Measurements from ENCODE around the gene NACAD.

The NACAD gene

DNA sequence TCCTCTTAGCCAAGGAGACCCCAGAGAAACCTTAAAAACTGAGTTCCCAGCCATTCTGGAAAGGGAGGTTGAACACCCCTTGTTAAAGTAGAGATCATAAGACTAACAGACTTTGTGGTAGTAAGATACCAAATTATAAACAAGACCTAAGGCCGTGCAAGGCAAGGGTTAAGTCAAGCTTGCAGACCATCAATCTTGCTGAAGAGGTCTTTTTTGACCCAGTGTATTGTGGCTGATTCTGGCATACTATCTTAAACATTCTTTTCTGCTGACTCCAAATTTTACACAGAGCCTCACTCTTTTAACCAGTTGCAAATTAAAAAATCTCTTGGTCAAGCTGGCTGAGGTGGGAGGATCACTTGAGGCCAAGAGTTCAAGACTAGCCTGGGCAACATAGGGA is 23.9 kb upstream of the NACAD start:
- no peak for DNase-seq

DNA sequence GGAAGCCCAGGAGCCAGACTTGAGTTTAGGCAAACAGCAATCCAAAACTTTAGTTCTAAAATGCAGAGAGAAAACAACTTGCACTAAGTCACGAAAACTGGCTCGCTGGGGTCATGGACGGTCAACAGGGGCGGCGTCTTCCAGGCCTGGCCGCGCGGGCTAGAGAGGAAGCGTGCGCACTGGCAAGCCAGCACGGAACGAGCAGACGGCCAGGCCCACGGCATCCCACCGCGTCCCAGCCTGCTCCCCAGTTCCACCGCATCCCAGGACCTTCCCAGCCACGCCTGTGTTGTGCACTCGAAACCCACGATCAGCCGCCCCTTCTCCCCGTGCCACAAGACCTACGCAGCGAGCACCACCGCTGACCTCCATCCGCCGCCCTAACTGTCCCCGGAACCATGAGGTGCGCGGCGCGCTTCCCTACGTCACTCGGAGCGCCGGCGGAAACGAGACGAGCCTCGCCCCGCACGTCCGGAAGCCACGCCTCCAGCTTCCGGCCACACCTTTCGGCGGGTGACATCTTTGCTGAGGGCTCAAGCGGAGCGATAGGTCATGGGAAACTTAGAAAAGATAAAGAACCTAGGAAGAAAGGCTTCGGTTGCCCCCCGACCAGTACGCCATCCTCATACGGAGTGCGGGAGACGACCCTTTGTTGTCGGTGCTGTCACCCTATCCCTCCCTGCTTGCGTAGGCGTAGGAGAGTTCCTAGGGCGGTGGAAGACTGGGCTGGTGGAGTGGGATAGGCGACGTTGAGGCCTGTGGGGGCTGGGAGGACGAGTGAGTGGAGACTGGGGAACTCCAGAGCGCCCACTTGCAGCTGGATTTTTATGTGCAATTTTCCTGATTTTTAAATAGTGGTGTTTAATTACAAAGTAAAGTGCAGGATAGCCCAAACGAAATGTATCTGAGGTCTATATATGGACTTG is 22.8 kb upstream of the NACAD start, which contains the start of gene TBRG4:
Gene TBRG4, minus strand, starts transcription at position 400 of the 926 bp plus-strand sequence. CDS start 2,460 bp downstream, outside the sequence.
- DNase-seq, result peak; percentile 95

DNA sequence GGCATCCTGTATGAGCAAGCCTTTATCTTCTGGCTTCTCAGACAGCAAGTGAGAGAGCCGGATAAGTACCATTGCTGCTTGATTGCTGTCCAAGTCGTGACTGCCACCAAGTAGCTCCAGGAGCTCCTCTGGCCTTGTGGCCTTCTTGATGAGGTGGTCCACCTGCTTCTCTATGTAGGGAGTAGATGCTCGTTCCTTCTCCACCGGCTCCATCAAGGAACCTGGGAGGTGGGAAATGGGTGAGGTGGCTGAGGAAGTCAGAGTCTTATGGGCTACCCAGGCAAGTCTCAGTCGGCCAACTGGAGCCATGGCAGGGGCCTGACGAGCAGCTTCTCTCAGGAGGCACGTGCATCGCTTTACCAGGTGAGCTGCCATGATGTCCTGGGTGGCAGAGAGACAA is 20.1 kb upstream of the NACAD start:
- DNase-seq, result no peak

DNA sequence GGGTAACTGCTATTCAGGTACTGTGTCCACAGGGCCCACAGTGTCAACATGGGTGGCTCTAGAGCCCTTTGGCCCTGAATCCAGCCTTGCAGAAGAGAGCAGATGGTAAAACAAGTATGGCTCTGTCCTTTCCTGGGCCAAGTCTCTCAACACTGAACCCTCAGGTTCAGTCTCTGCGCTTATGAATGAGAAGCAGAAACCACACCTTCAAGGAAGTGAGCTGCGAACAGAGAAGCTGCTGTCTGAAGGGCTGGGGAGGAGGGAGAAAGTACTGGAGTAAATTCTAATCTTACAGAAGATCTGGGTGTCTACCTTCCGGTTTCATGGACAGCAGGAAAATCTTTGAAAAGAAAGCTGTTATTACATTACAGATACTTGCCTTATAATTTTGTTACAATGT is 18.6 kb upstream of the NACAD start:
- no peak for DNase-seq

DNA sequence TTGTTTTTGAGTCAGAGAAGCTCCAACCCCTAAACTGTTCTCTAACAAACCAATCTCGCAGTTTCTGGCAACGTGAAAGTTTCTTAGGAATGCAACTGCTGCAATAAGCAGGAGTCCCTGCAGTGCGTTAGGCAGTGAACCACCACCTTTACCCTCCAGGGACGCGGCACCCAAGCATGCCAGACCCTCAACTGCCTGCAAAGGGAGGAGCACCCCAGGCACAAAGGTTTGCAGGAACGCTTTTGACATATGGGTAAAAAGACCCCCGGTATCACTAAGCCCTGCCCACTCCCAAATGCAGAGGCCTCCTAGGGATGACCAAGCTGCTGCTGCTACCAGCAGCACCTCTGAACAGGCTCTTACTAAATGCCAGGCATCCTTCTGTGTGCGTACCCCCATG is 18.1 kb upstream of the NACAD start:
- DNase-seq, result no peak

DNA sequence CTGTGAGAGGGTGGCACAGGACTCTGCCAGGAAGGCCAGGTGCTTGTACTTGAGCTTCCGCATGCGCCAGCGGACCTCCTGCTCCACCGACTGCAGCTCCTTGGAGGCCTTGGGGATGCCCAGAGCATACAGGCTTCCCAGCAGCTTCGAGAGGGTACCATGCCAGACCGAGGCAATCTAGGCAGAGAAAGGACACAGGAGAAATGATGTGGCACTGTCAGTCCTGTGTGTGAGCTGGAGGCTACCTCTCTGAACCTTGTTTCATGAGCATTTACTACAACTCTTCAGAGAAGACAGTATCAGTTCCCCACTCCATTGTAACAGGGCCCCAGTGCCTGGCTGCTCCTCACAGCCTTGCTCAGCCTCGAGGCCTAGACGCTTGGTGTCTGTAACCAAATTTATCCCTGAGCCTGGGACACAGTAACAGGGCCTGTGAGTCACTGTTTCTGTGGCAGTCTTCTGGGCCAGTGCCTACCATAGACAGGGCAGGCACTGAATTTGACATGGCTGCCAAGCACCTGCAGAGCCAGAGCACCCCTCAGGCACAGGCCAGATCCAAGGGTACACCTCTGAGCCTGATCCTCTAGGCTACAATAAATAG is 16.9 kb upstream of the NACAD start:
- DNase-seq, result no peak

DNA sequence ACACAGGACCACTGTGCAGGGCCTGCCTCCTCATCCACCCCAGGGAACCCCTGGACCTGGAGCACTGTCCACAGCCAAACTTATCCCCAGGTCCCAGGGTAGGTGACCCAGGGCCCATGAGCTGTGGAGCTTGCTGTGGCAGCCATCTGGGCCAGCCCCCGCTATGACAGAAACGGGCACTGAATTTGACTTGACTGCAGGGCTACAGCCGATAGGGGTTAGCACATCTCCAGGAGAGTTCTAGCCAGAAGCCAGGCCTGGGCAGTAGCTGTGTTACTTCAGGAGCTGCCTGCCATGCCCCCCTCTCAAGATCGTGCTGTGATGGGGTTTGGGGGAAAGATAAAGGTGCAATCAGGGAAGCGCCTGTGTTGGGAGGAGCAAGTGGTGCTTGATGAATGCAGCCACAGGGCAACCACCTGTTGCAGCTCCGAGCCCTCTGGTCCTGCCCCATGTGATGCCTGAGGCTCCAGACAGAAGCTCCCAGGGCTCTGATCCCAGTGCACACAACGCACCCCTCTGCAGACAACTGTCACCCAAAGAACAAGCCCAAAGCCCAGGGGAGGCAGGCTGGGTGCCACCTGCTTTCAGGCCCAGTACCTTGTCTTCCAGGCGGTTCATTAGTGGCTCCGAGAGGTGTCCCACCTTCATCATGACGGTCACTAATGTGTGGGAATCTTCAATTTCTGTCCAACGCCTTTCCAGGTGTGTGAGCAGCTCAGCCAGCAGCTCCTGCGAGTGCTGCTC is 16.2 kb upstream of the NACAD start:
- DNase-seq, result no peak

DNA sequence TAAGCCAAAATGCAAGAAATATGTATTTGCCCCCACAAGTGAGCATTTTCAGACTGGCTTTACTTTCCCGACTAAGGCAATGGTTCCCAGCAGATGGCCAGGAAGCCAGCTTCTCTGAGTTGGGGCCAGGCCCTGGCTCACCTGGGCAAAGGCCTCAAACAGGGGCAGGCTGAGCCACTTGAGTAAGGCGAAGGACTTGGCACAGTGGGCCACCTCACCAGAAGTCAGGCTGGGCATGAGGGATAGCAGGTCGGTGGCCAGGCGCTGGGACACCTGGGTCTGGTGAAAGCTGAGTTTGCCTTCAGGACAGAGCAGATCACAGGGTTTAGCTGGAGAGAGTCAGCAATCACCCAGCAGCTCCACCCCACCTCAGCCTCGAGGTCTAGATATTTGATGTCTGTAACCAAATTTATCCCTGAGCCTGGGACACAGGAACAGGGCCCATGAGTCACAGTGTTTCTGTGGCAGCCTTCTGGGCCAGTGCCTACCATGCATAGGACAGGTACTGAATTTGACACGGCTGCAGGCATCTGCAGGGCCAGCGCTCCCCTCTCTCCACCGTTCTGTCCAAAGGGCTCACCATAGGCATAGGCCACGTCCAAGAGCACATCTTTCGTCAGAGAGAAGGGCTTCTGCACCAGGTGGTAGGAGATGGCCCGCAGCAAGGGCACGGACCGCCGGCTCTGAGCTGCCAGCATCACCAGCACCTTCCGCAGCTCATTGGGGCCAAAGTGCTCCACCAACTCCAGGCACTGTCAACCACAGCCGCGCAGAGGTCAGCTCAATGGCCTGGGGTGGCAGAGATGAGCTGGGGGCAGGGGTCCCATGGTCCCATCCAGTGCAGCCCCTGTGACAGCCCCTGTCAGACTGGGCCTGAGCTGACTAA is 15.4 kb upstream of the NACAD start:
- no peak for DNase-seq

DNA sequence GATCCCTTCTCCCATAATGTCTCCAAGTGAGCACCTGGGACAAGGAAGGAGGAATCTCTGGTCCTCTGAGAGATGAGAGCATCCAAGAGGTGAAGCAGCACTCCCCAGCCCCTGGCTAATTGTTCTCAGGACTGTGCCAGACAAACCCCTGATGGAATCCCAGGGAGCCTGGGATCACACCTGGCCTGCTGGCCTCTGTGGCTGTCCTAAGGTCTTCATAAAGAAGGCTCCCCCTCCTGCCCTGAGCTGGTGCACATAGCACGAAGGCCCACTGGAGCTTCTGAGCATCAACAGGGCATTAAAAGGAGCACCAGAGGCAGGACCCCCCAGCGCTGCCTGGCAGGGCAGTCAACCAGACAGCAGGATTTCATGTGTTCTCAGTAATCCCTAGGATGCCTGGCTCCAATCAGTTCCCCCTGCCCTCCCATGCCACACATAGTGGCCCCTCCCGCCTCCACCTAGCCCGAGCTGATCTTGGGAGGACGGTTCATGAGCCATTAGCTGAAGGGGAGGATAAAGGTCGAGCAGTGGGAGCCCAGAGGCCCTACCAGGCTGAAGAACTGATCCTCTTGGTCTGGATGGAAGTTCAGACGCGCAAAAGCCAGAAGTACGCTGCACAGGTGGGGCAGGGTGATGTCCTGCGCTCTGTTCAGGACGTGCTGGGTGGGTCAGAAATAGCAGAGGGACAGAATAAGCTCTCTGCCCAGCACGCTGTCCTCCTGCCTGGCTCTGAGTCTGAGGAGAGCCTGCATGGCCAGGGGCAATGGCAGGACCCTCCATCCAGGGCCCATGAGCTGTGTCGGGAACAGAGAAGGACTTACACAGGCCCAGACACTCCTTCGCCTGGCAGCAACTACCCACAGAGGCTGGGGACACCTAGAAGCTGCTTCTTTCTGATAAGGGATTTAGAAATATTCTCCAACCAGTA is 14.3 kb upstream of the NACAD start:
- no peak for DNase-seq

DNA sequence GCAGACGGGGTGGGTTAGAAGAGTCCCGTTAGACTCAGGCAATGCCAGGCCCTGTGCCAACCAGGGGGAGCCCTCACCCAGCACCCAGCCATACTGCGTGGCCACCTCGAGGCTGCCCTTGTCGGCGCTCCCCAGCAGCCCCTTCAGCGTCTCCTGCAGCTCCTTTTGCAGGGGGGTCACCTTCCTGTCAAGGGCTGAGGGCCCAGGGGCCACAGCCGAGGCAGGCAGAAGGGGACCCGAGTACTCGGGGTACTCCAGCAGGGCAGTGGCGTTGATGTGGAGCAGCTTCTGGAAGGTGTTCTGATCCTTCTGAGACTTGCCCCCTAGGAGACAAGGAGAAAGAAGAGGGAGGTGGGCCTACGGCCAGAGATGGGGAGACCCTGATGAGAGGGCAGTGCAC is 13.0 kb upstream of the NACAD start:
- no peak for DNase-seq

DNA sequence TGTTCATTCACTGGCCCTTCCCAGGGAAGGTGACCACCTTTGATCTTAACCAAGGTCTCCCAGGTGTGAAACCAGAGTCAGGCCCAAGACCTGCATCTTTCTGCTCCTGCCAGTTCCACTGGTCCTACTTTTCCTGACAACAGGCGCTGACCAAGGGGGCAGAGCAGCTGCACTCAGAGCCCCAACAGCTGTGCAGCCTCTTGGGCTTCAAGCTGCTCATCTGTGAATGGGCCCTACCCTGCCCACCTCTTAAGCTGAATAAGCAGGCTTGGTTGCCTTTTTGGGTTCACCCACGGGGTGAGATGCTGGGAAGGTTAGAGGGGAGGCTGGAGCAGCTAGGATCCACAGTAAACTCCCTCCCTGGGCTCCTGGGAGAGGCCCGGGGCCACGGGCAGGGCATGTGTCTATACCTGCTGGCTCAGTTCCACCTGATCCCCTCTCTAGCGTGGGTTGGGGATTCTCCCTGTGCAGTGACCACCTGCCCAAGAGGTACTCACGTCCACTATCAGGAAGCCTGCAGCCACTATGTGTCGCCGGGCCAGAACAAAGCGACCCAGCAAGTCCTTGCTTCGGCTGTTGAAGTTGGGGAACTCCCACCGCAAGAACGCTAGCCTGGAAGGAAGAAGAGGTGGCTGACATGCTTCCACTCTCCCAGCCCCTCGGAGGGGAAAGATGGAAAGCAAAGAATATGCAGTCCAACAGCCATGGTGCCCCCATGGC is 12.2 kb upstream of the NACAD start:
- no peak for DNase-seq

DNA sequence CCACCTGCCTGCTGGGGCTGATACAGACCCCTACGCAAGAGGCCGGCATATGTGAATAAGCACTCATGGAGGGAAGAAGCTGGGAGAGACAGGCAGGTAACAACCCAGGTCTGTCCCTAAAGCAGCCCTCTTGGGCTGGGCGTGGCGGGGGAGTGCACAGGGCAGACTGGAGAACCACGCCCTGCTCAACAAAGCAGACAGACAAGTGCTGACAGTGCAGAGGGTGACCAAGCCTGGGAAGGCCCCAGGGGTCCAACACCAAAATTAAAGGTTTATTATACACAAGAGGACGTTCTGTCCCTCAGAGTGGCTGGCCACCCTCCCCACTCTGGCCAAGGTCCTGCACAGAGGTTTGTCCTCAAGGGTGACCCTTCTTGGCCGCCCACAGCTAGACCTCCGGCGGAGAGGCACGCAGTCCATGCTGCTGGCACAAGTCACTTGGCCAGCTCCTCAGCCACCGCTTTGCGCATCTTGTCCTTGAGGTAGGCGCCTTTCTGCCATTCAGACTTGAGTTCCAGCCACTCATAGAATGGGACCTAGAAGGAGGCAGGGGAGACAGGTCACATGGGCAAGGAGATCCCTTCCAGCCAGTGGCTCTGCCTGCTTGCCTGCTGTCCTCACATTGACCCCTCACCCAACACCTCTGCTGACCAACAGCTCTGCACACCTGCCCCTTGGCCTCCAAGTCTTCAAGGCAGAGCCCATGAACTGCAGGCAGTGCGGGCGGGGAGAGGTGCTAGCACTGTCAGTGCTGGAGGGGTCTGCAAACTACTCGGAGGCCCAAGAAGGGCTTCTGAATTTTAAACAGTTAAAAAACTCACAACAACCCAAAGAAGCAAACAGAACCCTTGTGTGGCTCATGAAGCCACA is 11.4 kb upstream of the NACAD start:
- no peak for DNase-seq

DNA sequence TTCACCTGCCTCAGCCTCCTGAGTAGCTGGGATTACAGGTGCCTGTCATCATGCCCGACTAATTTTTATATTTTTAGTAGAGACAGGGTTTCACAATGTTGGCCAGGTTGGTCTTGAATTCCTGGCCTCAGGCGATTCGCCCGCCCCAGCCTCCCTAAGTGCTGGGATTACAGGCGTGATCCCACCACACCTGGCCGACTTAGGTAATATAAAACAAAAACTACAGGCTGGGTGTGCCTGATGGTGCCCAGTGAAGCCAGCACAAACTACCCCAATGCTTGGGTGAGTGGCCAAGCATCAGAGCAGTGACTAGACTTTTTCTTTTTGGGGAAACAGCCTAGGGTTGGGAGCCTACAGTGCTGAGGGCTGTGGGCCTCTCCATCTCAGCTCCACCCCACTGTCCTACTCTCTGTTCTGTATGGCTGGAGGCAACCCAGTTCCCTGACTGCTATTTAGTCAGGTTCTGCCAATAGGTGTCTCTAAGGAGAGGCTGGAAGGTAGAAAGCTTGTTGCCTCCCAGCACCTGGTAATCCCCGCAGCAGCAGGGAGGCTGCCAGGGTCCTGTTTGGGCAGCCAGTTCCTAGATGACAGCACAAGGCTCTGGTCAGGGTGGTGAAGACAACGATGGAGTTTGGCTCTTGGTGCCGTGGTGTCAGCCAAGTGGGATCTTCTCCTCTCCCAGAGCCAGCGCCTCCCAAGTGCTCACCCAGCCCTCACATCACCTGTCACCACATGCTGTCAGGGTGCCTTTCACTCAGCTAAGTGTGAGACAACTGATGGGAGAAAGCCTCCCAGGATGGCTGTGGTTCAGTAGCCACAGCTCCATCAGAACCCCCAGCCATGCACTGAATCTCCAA is 10.4 kb upstream of the NACAD start:
- no peak for DNase-seq

DNA sequence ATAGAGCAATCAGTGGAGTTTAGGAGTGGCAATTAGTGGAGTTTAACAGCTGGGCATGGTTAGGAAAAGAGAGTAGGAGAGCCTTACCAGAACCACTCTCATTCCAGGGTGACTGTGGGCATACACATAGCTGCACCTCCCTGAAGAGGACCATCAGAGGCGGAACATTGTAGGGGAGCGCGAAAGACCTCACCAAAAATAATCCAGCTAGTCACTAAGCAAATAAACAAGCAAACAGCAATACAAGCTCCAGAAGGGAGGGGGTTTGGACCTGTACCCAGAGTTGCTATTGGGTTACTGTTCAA is 4.1 kb upstream of the NACAD start:
- DNase-seq, result no peak

DNA sequence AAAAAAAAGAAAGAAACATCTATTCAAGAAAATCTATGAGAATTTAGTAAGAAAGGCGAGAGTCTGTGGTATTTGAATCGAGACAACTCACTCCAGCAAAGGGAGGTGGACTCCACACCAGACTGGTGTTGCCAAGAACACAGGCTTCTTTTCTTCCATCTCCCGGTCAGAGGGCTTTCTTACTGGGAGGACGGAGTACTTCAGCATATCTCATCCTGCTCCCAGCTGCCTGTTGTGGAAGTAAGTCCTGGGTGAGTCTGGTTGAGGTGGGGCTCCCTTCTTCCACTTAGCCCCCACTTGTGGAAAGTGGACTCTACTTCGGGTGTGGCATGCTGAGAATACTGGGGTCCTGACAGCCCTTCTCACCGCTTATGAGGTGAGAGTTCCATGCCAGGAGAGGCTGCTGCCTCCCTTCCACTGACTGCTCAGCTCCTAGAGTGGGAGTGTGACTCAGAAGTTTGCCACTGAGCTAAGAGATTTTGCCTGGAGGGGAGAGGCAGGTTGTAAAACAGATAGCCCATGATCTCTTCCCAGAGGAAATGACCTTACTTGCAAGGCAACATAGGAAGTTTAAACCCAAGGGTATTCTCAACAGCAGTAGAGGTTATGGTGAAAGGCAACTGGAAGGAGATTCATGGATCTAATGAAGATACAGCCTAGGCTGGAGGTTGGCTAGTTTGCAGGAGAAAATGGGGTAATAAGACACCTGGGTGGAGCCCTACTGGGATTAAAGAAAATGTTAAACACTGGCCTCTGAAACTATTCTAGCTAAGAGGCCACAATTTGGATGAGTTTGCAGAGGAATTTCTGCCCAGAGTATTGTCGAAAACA is 3.5 kb upstream of the NACAD start:
- DNase-seq, result no peak

DNA sequence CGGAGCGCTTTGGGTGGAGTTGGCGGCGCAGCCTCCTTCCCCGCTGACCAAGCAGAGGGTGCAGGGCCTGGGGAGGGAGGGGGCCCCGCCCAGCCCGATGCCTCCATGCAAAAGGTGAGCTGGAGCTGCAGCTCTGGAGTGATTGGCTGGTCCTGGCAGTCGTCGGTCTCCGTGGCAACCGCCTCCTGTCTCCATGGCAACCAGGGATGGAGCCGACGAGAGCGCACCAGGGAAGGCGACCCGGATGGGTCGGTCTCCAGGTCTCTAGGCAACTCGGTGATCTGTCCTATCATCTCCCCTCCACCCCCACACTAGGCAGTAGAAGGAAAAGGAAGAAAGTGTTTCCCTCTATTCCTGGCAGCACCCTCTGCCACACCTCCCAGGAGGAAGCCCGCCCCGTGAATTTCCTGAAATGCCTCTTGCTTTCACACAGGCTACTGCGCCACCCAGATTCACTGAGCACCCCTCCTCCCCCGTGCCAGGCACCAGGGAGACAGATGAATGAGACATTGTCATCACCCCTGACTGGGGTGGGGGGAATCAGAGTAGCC is 647 bp upstream of the NACAD start:
- peak; percentile 58 for DNase-seq

DNA sequence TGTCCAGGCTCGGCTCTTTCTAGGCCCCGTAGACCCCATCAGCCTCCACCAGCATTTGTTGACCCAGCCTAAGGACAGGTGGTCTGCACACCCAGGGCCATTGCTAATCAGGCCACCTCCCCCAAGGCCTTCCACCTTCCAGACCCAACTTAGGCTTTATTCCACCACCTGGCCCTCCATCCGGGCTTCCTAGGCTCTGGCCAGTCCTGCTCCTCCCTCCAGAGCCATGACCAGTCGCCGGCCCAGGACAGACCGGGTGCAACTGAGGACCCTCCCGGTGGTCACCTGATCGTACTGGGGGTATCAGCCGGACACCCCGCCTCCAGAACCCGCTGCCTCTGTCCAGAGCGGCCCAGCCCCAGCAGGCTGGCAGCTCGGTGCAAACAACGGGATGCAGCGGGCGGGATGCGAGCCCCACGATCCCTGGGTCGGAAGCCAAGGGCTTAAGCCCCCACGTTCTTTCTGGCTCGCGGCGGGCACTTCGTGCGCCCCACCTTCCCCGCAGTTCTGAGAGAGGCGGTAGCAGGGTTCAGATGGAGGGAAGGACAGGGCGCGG is 545 bp downstream of the NACAD start:
- DNase-seq, result no peak

All from CD4-positive, alpha-beta T cell treated with Interleukin-6 for 4 hours (primary cell).